NCI-H2081 (cell line): ENCODE results near the gene IFNGR1.

ENCODE experiments used
- DNase-seq, 2 experiments: peaks; one replicate each; lab custom pipeline; 2025; lab: John Stamatoyannopoulos, UW

Gene IFNGR1

DNA sequence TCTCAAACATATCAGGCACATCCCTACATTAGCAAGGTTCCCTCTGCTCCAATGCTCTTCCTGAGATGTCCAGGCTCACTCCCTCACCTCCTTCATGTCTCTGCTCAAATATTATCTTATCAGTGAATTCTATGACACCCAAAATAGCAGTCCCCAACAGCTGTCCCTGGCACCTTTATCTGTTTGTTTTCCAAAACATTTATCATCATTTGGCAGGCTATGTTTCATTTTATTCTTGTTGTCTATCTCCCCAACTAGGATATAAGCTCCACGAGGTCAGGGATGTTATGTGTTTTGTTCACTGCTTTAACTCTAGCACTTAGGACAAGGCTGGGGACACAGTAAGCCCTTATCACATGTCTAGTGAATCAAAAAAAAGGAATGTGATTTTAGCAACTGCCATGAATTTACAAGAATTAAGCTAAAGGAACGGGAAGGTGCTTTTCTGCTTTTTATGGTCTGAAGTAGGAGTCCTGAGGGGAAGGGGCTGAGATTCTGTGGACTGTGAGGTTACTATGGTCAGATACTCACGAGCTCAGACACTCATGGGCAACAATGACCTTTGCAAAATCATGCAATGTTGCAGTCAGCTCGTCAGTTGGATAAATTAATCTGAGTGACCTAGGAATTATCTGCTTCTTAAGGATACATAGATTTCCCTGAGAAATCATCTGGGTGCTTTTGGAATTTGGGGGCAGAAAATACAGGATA is 43.9 kb downstream of the IFNGR1 start:
- no peak for DNase-seq

DNA sequence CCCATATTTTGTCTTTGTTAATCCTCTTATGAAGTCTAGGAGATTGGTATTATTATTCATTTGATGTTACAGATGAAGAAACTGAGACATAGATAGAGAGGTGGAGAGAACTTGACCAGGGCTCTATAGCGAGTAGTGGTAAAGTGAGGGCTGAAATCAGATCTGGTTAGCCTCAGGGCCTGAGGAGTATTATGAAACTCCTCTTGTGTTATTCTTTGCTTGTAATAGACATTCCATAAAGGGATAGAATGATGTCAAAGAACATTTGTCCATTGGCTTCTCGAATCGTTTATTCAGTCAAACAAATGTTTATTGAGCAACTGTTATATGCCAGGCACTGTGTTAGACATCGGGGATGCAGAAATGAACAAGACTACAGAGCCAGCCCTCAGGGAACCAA is 45.7 kb downstream of the IFNGR1 start, which contains the start of gene IL22RA2:
Gene IL22RA2, minus strand, starts transcription at position 144 of the 400 bp plus-strand sequence. CDS start 11,895 bp downstream, outside the sequence.
- no peak for DNase-seq

- no peak for DNase-seq
Measured at GRCh38 chr6:137172734-137173431, 46.3 kb downstream of the IFNGR1 start.

- DNase-seq: no peak
Measured at GRCh38 chr6:137171824-137172733, 47.1 kb downstream of the IFNGR1 start.

DNA sequence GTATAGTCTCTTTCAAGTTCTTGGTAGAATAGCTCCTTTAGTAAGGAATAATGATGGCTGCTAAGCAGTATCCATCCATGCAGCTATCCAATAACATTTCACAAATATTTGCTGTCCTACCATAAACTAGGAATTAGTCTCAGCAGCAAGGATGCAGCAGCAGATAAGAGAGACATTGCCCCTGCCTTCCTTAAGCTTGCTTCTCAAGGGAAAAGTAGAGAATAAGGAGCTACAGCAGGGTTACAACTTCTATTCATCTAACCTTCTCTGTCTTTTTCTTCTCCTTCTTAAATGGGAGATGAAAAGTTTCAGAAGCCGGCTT is 48.2 kb downstream of the IFNGR1 start:
- DNase-seq: no peak

- DNase-seq: no peak
Measured at GRCh38 chr6:137170266-137171052, 48.7 kb downstream of the IFNGR1 start.

GRCh38 chr6:137167702-137168377 is 51.3 kb downstream of the IFNGR1 start:
- DNase-seq: no peak

DNA sequence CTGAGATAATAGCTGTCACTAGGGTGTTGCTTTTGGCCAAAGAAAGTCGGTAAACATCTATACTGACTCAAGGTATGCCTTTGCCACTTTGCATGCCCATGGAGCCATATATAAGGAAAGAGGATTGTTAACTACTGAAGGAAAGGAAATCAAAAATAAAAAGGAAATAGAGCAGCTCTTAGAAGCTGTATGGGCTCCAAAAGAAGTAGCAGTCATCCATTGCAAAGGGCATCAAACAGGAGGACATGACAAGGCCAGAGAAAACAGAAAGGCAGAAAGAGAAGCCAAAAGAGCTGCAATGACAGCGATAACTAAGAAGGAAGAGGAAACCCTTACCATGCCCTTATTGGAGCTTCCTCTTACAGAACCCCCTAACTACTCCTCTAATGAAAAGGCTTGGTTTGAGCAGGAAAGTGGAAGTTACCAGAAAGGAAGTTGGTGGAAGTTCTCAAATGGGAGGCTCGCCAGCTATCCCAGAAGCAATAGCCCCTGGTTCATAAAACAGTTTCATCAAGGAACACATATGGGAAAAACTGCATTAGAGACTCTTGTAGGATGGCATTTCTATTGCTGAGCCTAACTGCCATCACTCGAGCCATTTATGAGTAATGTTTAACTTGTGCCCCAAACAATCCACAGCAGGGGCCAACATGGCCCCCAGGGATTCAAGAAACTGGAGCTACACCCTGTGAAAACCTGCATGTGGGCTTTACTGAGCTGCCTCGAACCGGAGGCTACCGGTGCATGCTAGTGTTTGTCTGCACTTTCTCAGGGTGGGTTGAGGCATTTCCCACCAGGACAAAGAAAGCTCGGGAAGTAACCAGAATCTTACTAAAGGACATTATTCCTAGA is 52.7 kb downstream of the IFNGR1 start:
- DNase-seq: no peak

- DNase-seq: no peak
Measured at GRCh38 chr6:137165375-137166246, 53.6 kb downstream of the IFNGR1 start.

DNA sequence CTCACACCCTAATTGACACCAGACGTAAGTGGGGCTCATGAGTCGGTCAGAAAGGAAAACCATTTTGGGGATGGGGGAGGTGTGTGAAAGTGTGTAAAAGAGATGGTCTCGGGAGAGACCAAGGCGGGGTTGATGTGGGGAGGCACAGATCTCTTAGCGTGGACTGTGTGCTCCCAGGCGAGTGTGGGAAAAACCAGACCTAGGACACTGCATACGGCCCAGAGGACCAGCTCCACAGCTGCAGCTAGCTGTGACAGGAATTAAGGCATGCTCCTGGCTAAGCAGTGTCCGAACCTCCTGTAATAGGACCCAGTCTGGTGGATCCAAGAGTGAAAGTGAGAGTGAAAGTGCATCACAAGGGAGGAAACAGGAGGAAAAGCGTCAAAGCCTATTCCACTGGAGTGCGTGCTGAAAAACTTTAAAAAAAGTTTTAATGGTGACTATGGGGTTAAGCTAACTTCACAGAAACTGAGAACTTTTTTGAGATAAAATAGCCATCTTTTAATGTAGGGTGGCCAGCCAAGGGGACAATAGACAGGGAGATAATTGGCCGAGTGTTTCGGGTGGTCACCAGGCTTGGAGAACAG is 55.4 kb downstream of the IFNGR1 start:
- no peak for DNase-seq

DNA sequence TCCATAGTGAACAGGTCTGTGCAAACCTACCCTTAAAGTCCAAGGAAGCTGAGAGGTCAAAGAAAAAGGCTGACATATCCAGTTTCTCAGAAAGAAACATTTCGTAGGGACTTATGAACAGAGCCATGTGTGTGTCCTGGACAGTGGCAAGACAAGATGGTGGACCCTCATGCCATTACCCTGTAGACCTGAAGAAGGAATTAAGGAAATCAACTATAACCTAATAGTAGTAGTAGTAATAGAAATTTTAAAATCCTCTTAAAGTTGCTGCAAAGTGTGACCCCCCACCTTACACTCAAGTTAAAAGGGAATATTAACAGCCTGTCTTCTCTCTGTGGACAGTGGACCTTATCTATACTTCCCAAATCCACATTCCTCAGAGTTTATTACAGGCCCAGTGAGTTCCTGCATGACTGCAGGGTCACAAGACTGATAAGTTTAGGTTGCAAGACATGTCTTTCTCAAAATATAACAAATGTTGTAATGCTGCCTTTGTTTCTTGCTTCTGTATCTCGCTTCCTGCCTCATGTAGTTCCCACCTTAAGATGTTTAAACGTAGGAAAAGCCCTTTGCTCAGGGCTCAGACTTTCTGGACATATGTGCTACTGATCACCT is 56.4 kb downstream of the IFNGR1 start:
- DNase-seq: no peak

- DNase-seq: no peak
Measured at GRCh38 chr6:137161949-137162348, 57.2 kb downstream of the IFNGR1 start.

- DNase-seq: no peak
Measured at GRCh38 chr6:137160763-137161162, 58.4 kb downstream of the IFNGR1 start.

GRCh38 chr6:137159912-137160311 is 59.3 kb downstream of the IFNGR1 start:
- no peak for DNase-seq

DNA sequence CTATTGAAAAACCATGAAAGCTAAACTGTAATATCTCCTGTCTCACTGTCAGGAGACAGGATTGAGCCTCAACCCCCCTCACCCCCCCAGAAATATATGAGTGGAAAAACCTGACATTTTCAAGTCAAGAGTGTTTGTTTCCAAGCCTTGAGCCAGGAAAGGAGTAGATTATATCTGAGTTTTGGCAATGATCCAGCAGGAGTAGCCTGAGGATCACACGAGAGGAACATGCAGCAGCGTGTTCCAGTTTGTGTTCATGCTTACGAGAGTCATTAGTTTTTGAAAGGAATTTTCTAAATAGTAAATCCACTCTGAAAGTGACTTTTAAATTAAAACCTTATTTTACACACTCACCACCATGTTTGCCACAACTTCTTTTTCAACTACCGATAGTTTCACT is 61.6 kb downstream of the IFNGR1 start:
- DNase-seq: no peak

- DNase-seq: no peak
Measured at GRCh38 chr6:137156650-137157049, 62.5 kb downstream of the IFNGR1 start.

DNA sequence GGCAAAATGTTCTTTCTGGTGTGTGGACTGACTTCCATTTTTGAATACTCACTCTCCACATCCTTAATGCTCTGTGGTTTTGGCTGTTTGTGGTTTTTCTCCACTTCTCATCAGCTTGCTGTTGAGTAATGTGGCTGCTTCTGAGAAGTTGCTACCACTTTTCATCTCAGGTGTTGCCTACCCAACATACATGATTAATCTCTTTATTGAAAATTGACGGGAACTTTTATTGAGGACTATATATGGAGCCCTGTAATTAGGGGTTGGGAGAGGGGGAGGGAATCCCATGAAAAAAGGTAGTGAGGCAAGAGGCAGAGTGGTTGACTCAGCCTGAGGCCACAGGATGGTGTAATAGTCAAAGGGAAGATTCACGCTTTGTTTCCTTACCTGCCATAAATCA is 63.4 kb downstream of the IFNGR1 start:
- no peak for DNase-seq

DNA sequence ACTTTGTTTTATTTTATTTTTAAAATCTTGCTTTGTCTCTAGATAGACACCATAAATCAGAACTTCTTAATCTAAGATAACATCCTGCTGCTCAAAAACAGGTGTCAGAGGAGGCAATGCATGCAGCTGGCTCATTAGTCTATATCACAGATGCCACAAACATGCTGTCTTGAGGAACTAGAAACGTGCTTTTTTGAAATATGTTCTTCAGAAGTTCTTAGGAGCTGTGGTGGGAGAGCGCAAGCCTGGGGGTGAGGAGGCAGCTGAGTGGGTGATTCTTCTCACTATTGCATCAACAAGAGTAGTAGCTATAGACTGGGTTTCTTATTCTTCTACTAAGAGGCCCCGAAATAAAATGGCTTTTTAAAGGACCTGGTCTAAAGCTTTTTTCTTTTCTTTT is 69.1 kb downstream of the IFNGR1 start:
- no peak for DNase-seq

GRCh38 chr6:137149035-137149393 is 70.2 kb downstream of the IFNGR1 start:
- DNase-seq: no peak
